ENCODE results near the gene OR2AE1. TPM values are rescaled to one million over a fixed set of nuclear protein-coding genes. Genes with fewer than 3 reads are reported as not detected.

OR2AE1 gene, protein sequence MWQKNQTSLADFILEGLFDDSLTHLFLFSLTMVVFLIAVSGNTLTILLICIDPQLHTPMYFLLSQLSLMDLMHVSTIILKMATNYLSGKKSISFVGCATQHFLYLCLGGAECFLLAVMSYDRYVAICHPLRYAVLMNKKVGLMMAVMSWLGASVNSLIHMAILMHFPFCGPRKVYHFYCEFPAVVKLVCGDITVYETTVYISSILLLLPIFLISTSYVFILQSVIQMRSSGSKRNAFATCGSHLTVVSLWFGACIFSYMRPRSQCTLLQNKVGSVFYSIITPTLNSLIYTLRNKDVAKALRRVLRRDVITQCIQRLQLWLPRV
- not detected for total RNA-seq

DNA sequence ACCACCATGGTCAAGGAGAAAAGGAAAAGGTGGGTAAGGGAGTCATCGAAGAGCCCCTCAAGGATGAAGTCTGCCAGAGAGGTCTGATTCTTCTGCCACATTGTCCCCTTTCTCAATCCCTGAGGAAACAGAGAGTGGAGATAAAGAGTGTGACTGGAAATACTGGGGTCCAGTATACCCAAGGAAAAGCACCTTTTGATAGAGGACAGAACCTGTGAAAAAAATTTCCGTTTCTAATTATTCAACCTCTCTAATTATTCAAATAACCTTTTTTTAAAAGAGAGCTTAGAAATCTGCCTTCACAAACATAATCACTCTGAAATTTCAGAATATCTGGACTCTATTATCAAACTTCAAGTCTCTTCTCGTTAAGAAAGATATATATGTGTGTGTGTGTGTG lies at the start of gene OR2AE1:
OR2AE1 (minus strand) TSS at position 101 of the 400 bp plus-strand sequence; CDS start at position 101, 0 bp downstream.

GRCh38 chr7:99918959-99919813 lies 42.4 kb upstream of the OR2AE1 start, which contains the start of gene TRIM4:
Gene TRIM4, minus strand, starts transcription at chr7:99919530. Its CDS starts 129 bp downstream, at chr7:99919401.

Small RNAs within 50 kb of the gene (small RNA-seq; reads per million reads assigned to genes)
- gene AC011904.1 (ENCODE audit: low replicate concordance) (not detected), gene CYP3A52P (ENCODE audit: low replicate concordance) (not detected)

Other genes starting within 250 kb of the OR2AE1 start
- gene CYP3A5, start 197.0 kb downstream of the OR2AE1 start, total RNA-seq, result 0.63 TPM
- 0.31 TPM for gene CYP3A7, start 141.8 kb downstream of the OR2AE1 start, total RNA-seq
- gene CYP3A4, start 92.8 kb downstream of the OR2AE1 start, total RNA-seq, result not detected
- gene CYP3A43, start 49.0 kb downstream of the OR2AE1 start, total RNA-seq, result 0.31 TPM
- gene TRIM4, start 42.5 kb upstream of the OR2AE1 start, total RNA-seq, result 20.7 TPM
- gene GJC3, start 52.6 kb upstream of the OR2AE1 start, total RNA-seq, result not detected
- not detected for gene AZGP1, start 99.0 kb upstream of the OR2AE1 start, total RNA-seq
- gene ZKSCAN1, start 138.6 kb upstream of the OR2AE1 start, total RNA-seq, result 87.0 TPM
- gene ZSCAN21, start 172.7 kb upstream of the OR2AE1 start, total RNA-seq, result 21.3 TPM
- gene ZNF3, start 204.7 kb upstream of the OR2AE1 start, total RNA-seq, result 72.9 TPM
- gene COPS6, start 211.9 kb upstream of the OR2AE1 start, total RNA-seq, result 35.7 TPM
- gene MCM7, start 224.4 kb upstream of the OR2AE1 start, total RNA-seq, result 76.1 TPM
- gene AP4M1, start 224.6 kb upstream of the OR2AE1 start, total RNA-seq, result 29.7 TPM
- gene TAF6, start 242.3 kb upstream of the OR2AE1 start, total RNA-seq, result 27.9 TPM
- 22.5 TPM for gene CNPY4, start 242.6 kb upstream of the OR2AE1 start, total RNA-seq
- gene MBLAC1, start 249.9 kb upstream of the OR2AE1 start, total RNA-seq, result 8.1 TPM